ENCODE measurements around the gene MLPH.

The MLPH gene

DNA sequence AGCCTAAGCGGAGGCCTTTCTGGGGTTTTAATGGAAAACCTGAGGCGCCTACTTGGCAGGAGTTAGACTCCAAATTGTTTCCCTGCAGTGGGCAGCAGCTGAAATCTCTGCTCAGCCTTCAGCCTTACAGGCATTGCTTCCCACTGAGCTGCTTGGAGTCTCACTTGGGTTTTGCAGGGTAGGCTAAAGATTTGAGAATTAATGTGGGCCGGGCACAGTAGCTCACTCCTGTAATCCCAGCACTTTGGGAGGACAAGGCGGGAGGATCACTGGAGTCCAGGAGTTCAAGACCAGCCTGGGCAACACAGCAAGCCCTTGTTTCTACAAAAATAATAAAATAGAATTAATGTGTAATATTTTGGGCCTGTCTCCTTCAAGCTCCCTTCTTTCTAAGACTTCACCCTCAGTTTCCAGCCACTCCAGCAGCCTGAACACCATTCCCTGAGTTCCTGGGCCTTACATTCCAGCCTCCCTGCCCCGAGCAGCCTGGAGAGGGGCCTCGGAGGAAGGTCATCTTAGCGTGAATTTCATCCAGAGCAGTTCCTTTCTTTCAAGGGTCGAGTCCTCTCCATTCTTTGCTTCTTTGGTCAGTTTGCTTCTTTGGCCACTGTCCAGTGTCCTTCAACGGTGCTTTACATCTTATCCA, 112.5 kb downstream of the MLPH start:
- no peak for TF ChIP-seq YY1 (IDR thresholded peaks at IDR 0.05; ENCODE audit: low read depth)
- TF ChIP-seq NFIC (IDR thresholded peaks at IDR 0.05) = no peak
- no peak for TF ChIP-seq RAD21 (IDR thresholded peaks at IDR 0.05; ENCODE audit: low read depth)
- no peak for TF ChIP-seq CEBPB (IDR thresholded peaks at IDR 0.05)
- TF ChIP-seq EGR1 (IDR thresholded peaks at IDR 0.05) = no peak
- no peak for TF ChIP-seq CREB1 (IDR thresholded peaks at IDR 0.05; ENCODE audit: low read depth)
- no peak for TF ChIP-seq TEAD4 (IDR thresholded peaks at IDR 0.05)
- TF ChIP-seq TAF1 (IDR thresholded peaks at IDR 0.05; ENCODE audit: low read depth) = no peak
- no peak for TF ChIP-seq ZBTB7A (IDR thresholded peaks at IDR 0.05; ENCODE audit: low read depth)
- TF ChIP-seq, protein P1, sequence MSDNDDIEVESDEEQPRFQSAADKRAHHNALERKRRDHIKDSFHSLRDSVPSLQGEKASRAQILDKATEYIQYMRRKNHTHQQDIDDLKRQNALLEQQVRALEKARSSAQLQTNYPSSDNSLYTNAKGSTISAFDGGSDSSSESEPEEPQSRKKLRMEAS (IDR thresholded peaks at IDR 0.05) = no peak
- no peak for TF ChIP-seq FOXM1 (IDR thresholded peaks at IDR 0.05; ENCODE audit: borderline replicate concordance, low read depth)
- TF ChIP-seq, protein P2, sequence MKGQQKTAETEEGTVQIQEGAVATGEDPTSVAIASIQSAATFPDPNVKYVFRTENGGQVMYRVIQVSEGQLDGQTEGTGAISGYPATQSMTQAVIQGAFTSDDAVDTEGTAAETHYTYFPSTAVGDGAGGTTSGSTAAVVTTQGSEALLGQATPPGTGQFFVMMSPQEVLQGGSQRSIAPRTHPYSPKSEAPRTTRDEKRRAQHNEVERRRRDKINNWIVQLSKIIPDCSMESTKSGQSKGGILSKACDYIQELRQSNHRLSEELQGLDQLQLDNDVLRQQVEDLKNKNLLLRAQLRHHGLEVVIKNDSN (IDR thresholded peaks at IDR 0.05) = no peak
- TF ChIP-seq, protein P3, sequence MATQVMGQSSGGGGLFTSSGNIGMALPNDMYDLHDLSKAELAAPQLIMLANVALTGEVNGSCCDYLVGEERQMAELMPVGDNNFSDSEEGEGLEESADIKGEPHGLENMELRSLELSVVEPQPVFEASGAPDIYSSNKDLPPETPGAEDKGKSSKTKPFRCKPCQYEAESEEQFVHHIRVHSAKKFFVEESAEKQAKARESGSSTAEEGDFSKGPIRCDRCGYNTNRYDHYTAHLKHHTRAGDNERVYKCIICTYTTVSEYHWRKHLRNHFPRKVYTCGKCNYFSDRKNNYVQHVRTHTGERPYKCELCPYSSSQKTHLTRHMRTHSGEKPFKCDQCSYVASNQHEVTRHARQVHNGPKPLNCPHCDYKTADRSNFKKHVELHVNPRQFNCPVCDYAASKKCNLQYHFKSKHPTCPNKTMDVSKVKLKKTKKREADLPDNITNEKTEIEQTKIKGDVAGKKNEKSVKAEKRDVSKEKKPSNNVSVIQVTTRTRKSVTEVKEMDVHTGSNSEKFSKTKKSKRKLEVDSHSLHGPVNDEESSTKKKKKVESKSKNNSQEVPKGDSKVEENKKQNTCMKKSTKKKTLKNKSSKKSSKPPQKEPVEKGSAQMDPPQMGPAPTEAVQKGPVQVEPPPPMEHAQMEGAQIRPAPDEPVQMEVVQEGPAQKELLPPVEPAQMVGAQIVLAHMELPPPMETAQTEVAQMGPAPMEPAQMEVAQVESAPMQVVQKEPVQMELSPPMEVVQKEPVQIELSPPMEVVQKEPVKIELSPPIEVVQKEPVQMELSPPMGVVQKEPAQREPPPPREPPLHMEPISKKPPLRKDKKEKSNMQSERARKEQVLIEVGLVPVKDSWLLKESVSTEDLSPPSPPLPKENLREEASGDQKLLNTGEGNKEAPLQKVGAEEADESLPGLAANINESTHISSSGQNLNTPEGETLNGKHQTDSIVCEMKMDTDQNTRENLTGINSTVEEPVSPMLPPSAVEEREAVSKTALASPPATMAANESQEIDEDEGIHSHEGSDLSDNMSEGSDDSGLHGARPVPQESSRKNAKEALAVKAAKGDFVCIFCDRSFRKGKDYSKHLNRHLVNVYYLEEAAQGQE (IDR thresholded peaks at IDR 0.05; ENCODE audit: low read depth) = no peak
- TF ChIP-seq TCF12 (IDR thresholded peaks at IDR 0.05; ENCODE audit: low read depth) = no peak
- no peak for TF ChIP-seq EP300 (IDR thresholded peaks at IDR 0.05; ENCODE audit: borderline replicate concordance)

DNA sequence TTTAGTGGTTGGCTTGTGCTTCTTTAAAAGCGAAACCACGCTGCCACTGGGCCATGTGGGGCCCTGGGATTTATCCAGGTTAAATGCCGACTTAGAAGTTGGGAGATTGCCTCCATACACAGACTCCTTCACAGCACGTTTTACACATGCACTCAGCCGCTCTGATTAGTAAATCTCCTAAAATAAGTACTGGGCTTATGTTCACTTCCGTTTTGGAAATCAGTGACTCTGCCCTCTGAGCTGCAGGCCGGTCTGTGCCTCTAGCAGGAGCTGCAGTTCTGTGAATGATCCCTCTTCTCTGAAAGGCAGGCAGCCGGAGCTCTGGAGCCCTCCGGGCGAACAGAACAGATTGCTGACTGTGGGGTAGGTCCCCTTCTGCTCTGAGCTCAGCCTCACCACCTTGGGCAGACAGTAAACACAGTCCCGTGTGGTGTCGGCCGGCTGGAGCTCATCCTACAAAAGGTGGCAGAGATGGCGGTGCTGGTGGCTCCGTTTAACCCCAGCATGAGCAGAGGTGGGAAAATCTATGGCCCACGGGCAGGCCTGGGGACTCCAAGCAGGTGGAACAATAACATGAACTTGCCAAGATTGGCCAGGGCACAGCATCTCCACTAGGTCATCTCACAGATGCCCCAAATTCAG, 113.3 kb downstream of the MLPH start:
- TF ChIP-seq, protein P3 (IDR thresholded peaks at IDR 0.05; ENCODE audit: low read depth) = no peak
- TF ChIP-seq ZBTB7A (IDR thresholded peaks at IDR 0.05; ENCODE audit: low read depth) (no peak), TEAD4 (IDR thresholded peaks at IDR 0.05) (no peak), CEBPB (IDR thresholded peaks at IDR 0.05) (no peak), NFIC (IDR thresholded peaks at IDR 0.05) (no peak), TCF12 (IDR thresholded peaks at IDR 0.05; ENCODE audit: low read depth) (no peak), FOXM1 (IDR thresholded peaks at IDR 0.05; ENCODE audit: borderline replicate concordance, low read depth) (no peak)

DNA sequence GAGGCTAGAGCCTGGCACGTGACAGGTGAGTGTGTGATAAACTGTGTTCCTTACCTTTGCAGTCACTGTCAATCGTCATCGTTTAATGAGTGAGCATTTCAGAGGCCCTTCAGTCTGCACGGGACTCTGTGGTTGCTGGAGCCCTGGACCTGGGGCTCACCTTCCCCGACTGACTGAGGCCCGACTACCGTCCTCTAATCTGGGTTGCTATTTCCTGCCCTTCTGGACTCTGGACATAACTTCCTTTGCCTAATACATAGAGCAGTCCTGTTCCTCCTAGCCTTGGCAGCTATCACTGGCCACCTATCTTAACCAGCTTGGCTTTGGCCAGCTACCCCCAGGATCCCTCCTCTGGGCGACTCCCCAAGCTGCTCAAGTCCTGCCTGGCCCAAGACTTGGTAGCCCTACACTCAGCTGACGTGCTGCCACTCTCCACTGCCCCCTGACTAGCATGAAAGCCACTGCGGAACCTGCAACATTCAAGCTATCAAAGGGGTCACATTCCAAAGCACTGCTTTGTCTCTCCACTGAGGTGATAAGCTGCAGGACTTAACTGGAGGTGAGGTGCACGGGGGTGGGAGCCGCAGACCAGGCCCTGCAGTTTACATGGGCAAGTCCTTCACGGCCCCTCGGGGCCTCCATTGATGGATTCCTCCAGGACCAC, 114.5 kb downstream of the MLPH start:
- TF ChIP-seq, protein P1 (IDR thresholded peaks at IDR 0.05) = no peak
- TF ChIP-seq TEAD4 (IDR thresholded peaks at IDR 0.05) (no peak), TCF12 (IDR thresholded peaks at IDR 0.05; ENCODE audit: low read depth) (no peak), CEBPB (IDR thresholded peaks at IDR 0.05) (no peak)
- TF ChIP-seq, protein P2 (IDR thresholded peaks at IDR 0.05) = no peak

DNA sequence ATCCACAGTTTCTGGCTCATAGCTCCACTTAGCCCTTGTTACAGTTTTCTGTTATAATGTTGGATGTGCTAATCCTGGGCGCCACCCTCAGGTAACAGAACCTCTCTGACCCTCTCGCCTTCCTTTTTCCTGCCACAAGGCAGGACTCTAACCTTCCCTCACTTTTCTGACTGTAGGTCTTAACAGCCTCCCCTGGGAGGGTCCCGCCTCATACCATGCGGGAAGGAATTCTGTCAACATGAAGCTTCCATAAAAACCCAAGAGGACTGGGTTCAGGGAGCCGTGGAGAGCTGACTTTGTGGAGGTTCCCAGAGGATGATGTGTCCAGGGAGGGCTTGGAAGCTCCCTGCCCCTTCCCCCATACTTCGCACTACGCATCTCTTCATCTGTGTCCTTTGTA, 115.4 kb downstream of the MLPH start:
- TF ChIP-seq TAF1 (IDR thresholded peaks at IDR 0.05; ENCODE audit: low read depth) (no peak), NFIC (IDR thresholded peaks at IDR 0.05) (no peak), RAD21 (IDR thresholded peaks at IDR 0.05; ENCODE audit: low read depth) (no peak; the same call in 1 of the 2 replicates)
- TF ChIP-seq, protein P2 (IDR thresholded peaks at IDR 0.05) = no peak
- TF ChIP-seq, protein P1 (IDR thresholded peaks at IDR 0.05) = no peak

DNA sequence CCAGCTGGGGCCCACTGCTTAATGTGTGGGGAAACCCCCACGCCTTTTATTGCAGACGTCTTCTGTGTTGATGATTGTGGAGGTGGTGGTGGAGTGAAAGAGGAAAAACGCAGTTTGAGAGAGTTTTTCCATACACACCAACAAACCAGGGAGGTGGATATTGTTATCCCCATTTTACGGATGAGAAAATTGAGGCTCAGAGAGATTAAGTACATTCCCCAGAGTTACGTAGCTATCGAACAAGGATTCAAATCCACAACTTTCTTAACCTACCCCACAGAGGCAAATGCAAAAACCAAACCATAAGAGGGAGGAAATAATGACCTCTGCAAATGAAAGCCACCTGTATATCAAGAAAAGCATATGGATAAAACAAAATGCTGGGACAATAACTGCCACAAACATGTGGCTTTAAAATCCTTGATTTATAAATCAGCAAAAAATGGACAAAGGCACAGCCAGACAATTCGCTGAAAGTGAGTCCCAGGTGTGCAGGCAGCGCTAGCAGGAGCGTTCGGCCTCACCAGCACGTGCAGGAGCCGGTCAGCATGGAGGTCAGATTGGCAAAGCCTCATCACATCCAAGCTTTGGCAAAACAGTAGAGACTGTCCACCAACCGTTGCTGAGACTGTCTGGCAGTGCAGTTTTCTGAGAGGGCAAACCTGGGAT, 116.1 kb downstream of the MLPH start:
- no peak for TF ChIP-seq FOXM1 (IDR thresholded peaks at IDR 0.05; ENCODE audit: borderline replicate concordance, low read depth)
- TF ChIP-seq ZBTB7A (IDR thresholded peaks at IDR 0.05; ENCODE audit: low read depth) = no peak
- no peak for TF ChIP-seq TCF12 (IDR thresholded peaks at IDR 0.05; ENCODE audit: low read depth)
- TF ChIP-seq NFIC (IDR thresholded peaks at IDR 0.05) = no peak
- TF ChIP-seq, protein P3 (IDR thresholded peaks at IDR 0.05; ENCODE audit: low read depth) = no peak
- TF ChIP-seq RAD21 (IDR thresholded peaks at IDR 0.05; ENCODE audit: low read depth) = no peak
- no peak for TF ChIP-seq YY1 (IDR thresholded peaks at IDR 0.05; ENCODE audit: low read depth)
- no peak for TF ChIP-seq TAF1 (IDR thresholded peaks at IDR 0.05; ENCODE audit: low read depth)
- no peak for TF ChIP-seq EP300 (IDR thresholded peaks at IDR 0.05; ENCODE audit: borderline replicate concordance)
- no peak for TF ChIP-seq TEAD4 (IDR thresholded peaks at IDR 0.05)
- TF ChIP-seq, protein P1 (IDR thresholded peaks at IDR 0.05) = no peak
